HepG2 (cell line): ENCODE data around the gene LIME1. TPM values are rescaled to one million over a fixed set of nuclear protein-coding genes. Genes with fewer than 3 reads are reported as not detected.
A peak's percentile ranks its signal among the peaks of the same experiment; 100 is the strongest.

ENCODE experiments used
- ADNP ChIP-seq: sonication (generic); formaldehyde crosslinking; IDR thresholded peaks from 2 replicates; pipeline ENCODE4 v1.4.0; 2020; ENCODE audit warnings: missing genetic modification reagents
- CBX1 ChIP-seq: IDR thresholded peaks from one replicate; pipeline ENCODE4 v1.6.1; 2016; ENCODE audit warnings: antibody characterized with exemption, low read depth
- EZH2 ChIP-seq: conservative IDR thresholded peaks from 2 replicates; pipeline ENCODE4 v1.6.1; 2012; ENCODE audit warnings: mild to moderate bottlenecking, low read depth, low read length, moderate library complexity
- KDM1A ChIP-seq: IDR thresholded peaks from 2 replicates; pipeline ENCODE4 v1.6.1; 2016; ENCODE audit warnings: missing compliant biosample characterization
- MEF2D ChIP-seq: sonication (generic); formaldehyde crosslinking; IDR thresholded peaks from 2 replicates; pipeline ENCODE4 v1.5.1; 2020; ENCODE audit warnings: mild to moderate bottlenecking, missing genetic modification reagents
- NFKB2 ChIP-seq: sonication (generic); formaldehyde crosslinking; IDR thresholded peaks from 2 replicates; pipeline ENCODE4 v1.4.0; 2020; ENCODE audit warnings: missing genetic modification reagents, borderline replicate concordance
- NONO ChIP-seq, 2 experiments: fragments of 450-650 bp in 1 of 2; sonication (generic) in 1 of 2; formaldehyde crosslinking in 1 of 2; IDR thresholded peaks in 1 of 2; conservative IDR thresholded peaks in 1 of 2; 2 replicates each; pipeline versions ENCODE4 v1.6.1 to v1.8.0; 2017 to 2022; ENCODE audit warnings: mild to moderate bottlenecking in 1 of 2, missing genetic modification reagents in 1 of 2, moderate library complexity in 1 of 2
- RBAK ChIP-seq: sonication (generic); formaldehyde crosslinking; IDR thresholded peaks from 2 replicates; pipeline ENCODE4 v1.5.1; 2020; ENCODE audit warnings: mild to moderate bottlenecking, missing genetic modification reagents
- RBM39 ChIP-seq: fragments of 200-400 bp; formaldehyde crosslinking; IDR thresholded peaks from one replicate; pipeline ENCODE4 v1.6.1; 2018; ENCODE audit warnings: antibody characterized with exemption, mild to moderate bottlenecking, low read depth, low read length; ENCODE audit not compliant: poor library complexity, severe bottlenecking
- TBX2 ChIP-seq: sonication (generic); formaldehyde crosslinking; IDR thresholded peaks from 2 replicates; pipeline ENCODE4 v1.5.0; 2020; ENCODE audit warnings: missing genetic modification reagents, mild to moderate bottlenecking, borderline replicate concordance
- XBP1 ChIP-seq: sonication (generic); formaldehyde crosslinking; IDR thresholded peaks from 2 replicates; pipeline ENCODE4 v1.5.0; 2020; ENCODE audit warnings: missing genetic modification reagents
- ZBTB3 ChIP-seq: sonication (generic); formaldehyde crosslinking; IDR thresholded peaks from 2 replicates; pipeline ENCODE4 v1.4.0; 2020; ENCODE audit warnings: low read depth, mild to moderate bottlenecking, moderate library complexity, missing genetic modification reagents, borderline replicate concordance
- ZNF225 ChIP-seq: sonication (generic); formaldehyde crosslinking; IDR thresholded peaks from 2 replicates; pipeline ENCODE4 v1.4.0; 2020; ENCODE audit warnings: mild to moderate bottlenecking, missing genetic modification reagents
- ZNF44 ChIP-seq: sonication (generic); formaldehyde crosslinking; IDR thresholded peaks from 2 replicates; pipeline ENCODE4 v1.5.1; 2020; ENCODE audit warnings: mild to moderate bottlenecking, missing genetic modification reagents
- ZNF879 ChIP-seq: sonication (generic); formaldehyde crosslinking; IDR thresholded peaks from 2 replicates; pipeline ENCODE4 v1.8.1; 2023; ENCODE audit warnings: missing genetic modification reagents
- ZSCAN30 ChIP-seq: sonication (generic); formaldehyde crosslinking; IDR thresholded peaks from 2 replicates; pipeline ENCODE4 v1.5.0; 2020; ENCODE audit warnings: mild to moderate bottlenecking, missing genetic modification reagents
- polyA plus RNA-seq, 8 experiments: library from polyadenylated mRNA; depleted of rRNA in 3 of 8; stranded (reverse) in 7 of 8; unstranded in 1 of 8; fragments of >200 nt; fragmentation: Illumina TruSeq in 4 of 8; extraction: Trizol in 4 of 8; gene quantifications; 2 replicates each; pipeline versions ENCODE4 v1.2.1 to v1.2.3, GENCODE V29; 2011 to 2016; ENCODE audit warnings: low read depth in 4 of 8, missing spikeins in 1 of 8, mixed read lengths in 1 of 8; ENCODE audit not compliant: insufficient read depth in 1 of 8
- total RNA-seq, 5 experiments: library from RNA; depleted of rRNA; stranded (reverse); fragments of >200 nt; fragmentation: Illumina TruSeq; extraction: Trizol; gene quantifications; 2 replicates each; pipeline ENCODE4 v1.2.3, GENCODE V29; 2016; ENCODE audit warnings: low read depth in 1 of 5
- TF ChIP-seq, protein P1 (sequence below): sonication (generic); formaldehyde crosslinking; IDR thresholded peaks from 2 replicates; pipeline ENCODE4 v1.9.0; 2021; ENCODE audit warnings: missing genetic modification reagents, mild to moderate bottlenecking, borderline replicate concordance
- TF ChIP-seq, protein P2 (sequence below): IDR thresholded peaks from 2 replicates; pipeline ENCODE4 v1.6.1; 2016; ENCODE audit warnings: mild to moderate bottlenecking, missing biosample characterization, missing genetic modification reagents
- TF ChIP-seq, protein P3 (sequence below), 2 experiments: sonication (generic) in 1 of 2; formaldehyde crosslinking in 1 of 2; IDR thresholded peaks; 2 replicates each; pipeline versions ENCODE4 v1.4.0 to v1.6.1; 2016 to 2020; ENCODE audit warnings: borderline replicate concordance in 1 of 2, low read depth in 1 of 2, mild to moderate bottlenecking in 1 of 2, missing genetic modification reagents in 1 of 2
- TF ChIP-seq, protein P4 (sequence below): sonication (generic); formaldehyde crosslinking; IDR thresholded peaks from 2 replicates; pipeline ENCODE4 v1.5.0; 2020; ENCODE audit warnings: missing genetic modification reagents
- TF ChIP-seq, protein P5 (sequence below): IDR thresholded peaks from 2 replicates; pipeline ENCODE4 v1.6.1; 2016; ENCODE audit warnings: missing biosample characterization, missing genetic modification reagents, low read depth

The LIME1 gene
- total and polyA plus RNA-seq, 2 of the 13 experiments (the other 11 are each of a cell fraction or from before 2014, with no cell fraction given) = 13.0 to 61.5 TPM

DNA sequence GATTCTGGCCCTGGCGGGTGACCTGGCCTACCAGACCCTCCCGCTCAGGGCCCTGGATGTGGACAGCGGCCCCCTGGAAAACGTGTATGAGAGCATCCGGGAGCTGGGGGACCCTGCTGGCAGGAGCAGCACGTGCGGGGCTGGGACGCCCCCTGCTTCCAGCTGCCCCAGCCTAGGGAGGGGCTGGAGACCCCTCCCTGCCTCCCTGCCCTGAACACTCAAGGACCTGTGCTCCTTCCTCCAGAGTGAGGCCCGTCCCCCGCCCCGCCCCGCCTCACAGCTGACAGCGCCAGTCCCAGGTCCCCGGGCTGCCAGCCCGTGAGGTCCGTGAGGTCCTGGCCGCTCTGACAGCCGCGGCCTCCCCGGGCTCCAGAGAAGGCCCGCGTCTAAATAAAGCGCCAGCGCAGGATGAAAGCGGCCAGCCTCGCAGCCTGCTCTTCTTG, 2.2 kb downstream of the LIME1 start (continued):
- TF ChIP-seq ZSCAN30 (CRISPR knock-in tag) (no peak), XBP1 (CRISPR knock-in tag) (0 out of 2 replicates have a peak, but pooled peaks have one; percentile 19), NONO (IDR thresholded peaks at IDR 0.05) (no peak), NONO (CRISPR knock-in tag; conservative IDR thresholded peaks at IDR 0.05) (no peak), KDM1A (CRISPR knock-in tag) (no peak), ZBTB3 (CRISPR knock-in tag) (peak; percentile 29; the same call in 1 of the 2 replicates), MEF2D (CRISPR knock-in tag) (no peak), TBX2 (no peak), RBAK (no peak), EZH2 (no peak), ZNF879 (CRISPR knock-in tag) (peak; percentile 91), ZNF44 (CRISPR knock-in tag) (no peak), CBX1 (no peak), NFKB2 (CRISPR knock-in tag) (no peak), ADNP (CRISPR knock-in tag) (no peak), ZNF225 (CRISPR knock-in tag) (no peak), RBM39 (no peak)
- TF ChIP-seq, protein P1, sequence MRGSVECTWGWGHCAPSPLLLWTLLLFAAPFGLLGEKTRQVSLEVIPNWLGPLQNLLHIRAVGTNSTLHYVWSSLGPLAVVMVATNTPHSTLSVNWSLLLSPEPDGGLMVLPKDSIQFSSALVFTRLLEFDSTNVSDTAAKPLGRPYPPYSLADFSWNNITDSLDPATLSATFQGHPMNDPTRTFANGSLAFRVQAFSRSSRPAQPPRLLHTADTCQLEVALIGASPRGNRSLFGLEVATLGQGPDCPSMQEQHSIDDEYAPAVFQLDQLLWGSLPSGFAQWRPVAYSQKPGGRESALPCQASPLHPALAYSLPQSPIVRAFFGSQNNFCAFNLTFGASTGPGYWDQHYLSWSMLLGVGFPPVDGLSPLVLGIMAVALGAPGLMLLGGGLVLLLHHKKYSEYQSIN = no peak
- TF ChIP-seq, protein P2, sequence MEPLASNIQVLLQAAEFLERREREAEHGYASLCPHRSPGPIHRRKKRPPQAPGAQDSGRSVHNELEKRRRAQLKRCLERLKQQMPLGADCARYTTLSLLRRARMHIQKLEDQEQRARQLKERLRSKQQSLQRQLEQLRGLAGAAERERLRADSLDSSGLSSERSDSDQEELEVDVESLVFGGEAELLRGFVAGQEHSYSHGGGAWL (CRISPR knock-in tag) = no peak
- TF ChIP-seq, protein P3, sequence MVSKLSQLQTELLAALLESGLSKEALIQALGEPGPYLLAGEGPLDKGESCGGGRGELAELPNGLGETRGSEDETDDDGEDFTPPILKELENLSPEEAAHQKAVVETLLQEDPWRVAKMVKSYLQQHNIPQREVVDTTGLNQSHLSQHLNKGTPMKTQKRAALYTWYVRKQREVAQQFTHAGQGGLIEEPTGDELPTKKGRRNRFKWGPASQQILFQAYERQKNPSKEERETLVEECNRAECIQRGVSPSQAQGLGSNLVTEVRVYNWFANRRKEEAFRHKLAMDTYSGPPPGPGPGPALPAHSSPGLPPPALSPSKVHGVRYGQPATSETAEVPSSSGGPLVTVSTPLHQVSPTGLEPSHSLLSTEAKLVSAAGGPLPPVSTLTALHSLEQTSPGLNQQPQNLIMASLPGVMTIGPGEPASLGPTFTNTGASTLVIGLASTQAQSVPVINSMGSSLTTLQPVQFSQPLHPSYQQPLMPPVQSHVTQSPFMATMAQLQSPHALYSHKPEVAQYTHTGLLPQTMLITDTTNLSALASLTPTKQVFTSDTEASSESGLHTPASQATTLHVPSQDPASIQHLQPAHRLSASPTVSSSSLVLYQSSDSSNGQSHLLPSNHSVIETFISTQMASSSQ (IDR thresholded peaks at IDR 0.05; ENCODE audit: low read depth) = no peak
- TF ChIP-seq, protein P3 (CRISPR knock-in tag; IDR thresholded peaks at IDR 0.05; ENCODE audit: borderline replicate concordance) = no peak
- TF ChIP-seq, protein P4, sequence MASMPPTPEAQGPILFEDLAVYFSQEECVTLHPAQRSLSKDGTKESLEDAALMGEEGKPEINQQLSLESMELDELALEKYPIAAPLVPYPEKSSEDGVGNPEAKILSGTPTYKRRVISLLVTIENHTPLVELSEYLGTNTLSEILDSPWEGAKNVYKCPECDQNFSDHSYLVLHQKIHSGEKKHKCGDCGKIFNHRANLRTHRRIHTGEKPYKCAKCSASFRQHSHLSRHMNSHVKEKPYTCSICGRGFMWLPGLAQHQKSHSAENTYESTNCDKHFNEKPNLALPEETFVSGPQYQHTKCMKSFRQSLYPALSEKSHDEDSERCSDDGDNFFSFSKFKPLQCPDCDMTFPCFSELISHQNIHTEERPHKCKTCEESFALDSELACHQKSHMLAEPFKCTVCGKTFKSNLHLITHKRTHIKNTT (CRISPR knock-in tag) = no peak
- TF ChIP-seq, protein P5, sequence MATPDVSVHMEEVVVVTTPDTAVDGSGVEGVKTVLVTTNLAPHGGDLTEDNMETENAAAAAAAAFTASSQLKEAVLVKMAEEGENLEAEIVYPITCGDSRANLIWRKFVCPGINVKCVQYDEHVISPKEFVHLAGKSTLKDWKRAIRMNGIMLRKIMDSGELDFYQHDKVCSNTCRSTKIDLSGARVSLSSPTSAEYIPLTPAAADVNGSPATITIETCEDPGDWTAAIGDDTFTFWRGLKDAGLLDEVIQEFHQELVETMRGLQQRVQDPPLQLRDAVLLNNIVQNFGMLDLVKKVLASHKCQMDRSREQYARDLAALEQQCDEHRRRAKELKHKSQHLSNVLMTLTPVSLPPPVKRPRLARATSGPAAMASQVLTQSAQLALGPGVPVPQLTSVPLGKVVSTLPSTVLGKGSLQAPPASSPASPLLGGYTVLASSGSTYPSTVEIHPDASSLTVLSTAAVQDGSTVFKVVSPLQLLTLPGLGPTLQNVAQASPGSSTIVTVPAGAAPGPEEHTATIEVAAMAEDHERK (CRISPR knock-in tag) = no peak
